Fibroblast of mammary gland (primary cell): ENCODE measurements around the gene ACOX3.
"Not testable (repeated sequence)": the region's sequence is repeated elsewhere in the genome, so short reads cannot be mapped to it uniquely, and the experiment has no call there.

Source experiments
- DNase-seq: peaks from one replicate; pipeline ENCODE4 v3.0.0-alpha.2; 2010; ENCODE audit warnings: low read depth
- H3K4me3 ChIP-seq: 2 replicates; pipeline ENCODE4 v1.5.1; 2011; ENCODE audit warnings: low read depth, mild to moderate bottlenecking, low read length, moderate library complexity; ENCODE audit not compliant: control insufficient read depth
- TF ChIP-seq, protein P1 (sequence below): conservative IDR thresholded peaks from 2 replicates; pipeline ENCODE4 v1.5.1; 2011; ENCODE audit warnings: low read depth, low read length, inconsistent platforms; ENCODE audit not compliant: control insufficient read depth, insufficient read depth

ACOX3 gene

DNA sequence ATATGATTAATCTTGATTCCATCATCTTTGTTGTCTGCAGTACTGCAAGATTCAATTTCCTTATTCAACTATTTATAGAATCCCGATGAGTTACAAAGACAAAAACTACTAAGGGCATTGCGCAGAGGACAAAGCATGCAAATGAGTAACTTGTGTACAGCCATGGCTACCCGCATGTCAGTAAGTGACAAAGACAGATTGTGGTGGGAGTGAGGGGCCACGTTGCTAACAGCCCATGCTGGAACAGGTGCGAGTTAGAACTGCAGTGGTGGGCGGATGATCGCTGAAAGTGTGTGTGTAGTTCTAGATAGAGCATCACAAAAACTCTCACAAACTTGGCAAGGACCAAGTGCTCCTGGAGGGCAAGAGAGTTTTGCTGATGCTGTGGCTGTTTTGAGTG lies 49.5 kb downstream of the ACOX3 start:
- no peak for DNase-seq
- TF ChIP-seq, protein P1, sequence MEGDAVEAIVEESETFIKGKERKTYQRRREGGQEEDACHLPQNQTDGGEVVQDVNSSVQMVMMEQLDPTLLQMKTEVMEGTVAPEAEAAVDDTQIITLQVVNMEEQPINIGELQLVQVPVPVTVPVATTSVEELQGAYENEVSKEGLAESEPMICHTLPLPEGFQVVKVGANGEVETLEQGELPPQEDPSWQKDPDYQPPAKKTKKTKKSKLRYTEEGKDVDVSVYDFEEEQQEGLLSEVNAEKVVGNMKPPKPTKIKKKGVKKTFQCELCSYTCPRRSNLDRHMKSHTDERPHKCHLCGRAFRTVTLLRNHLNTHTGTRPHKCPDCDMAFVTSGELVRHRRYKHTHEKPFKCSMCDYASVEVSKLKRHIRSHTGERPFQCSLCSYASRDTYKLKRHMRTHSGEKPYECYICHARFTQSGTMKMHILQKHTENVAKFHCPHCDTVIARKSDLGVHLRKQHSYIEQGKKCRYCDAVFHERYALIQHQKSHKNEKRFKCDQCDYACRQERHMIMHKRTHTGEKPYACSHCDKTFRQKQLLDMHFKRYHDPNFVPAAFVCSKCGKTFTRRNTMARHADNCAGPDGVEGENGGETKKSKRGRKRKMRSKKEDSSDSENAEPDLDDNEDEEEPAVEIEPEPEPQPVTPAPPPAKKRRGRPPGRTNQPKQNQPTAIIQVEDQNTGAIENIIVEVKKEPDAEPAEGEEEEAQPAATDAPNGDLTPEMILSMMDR: no peak
- no peak overlapping the region for H3K4me3 ChIP-seq

DNA sequence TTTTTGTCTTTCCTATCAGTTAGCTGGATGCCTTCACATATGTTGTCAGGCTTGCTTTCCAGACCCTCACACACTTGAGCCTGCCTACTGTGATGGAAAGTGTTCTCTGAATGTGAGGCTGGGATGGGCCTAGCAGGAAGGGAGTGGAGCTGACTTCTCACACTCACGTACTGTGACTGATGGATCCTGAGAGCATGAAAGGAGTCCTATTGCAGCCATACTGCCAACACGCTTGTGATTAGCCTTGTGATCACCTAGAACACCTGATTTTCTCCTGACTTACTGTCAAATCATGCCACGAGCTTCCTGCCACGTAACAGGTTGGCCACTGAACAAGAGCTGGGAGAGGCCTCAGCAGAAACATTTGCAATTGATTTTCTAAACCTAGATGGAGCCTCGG lies 49.9 kb downstream of the ACOX3 start:
- DNase-seq: no peak
- TF ChIP-seq, protein P1: no peak
- H3K4me3 ChIP-seq: no peak overlapping the region

DNA sequence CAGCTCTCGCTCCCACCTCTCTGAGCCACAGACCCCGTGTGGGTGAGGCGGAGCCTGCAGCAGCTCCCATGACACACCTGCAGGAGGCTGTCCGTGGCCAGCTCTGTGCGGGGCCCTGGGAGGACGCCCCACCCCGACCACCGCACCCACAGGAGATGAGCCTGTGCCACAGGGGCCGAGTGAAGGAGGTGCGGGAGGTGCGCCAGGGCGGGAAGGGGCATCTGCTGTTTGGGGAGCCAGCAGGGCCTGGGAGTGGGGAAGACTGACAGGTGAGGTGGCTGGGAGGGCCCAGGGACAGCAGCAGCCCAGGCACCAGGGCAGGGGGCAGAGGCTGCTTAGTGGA lies 52.0 kb downstream of the ACOX3 start:
- TF ChIP-seq, protein P1: no peak
- DNase-seq: no peak
- H3K4me3 ChIP-seq: no peak overlapping the region

DNA sequence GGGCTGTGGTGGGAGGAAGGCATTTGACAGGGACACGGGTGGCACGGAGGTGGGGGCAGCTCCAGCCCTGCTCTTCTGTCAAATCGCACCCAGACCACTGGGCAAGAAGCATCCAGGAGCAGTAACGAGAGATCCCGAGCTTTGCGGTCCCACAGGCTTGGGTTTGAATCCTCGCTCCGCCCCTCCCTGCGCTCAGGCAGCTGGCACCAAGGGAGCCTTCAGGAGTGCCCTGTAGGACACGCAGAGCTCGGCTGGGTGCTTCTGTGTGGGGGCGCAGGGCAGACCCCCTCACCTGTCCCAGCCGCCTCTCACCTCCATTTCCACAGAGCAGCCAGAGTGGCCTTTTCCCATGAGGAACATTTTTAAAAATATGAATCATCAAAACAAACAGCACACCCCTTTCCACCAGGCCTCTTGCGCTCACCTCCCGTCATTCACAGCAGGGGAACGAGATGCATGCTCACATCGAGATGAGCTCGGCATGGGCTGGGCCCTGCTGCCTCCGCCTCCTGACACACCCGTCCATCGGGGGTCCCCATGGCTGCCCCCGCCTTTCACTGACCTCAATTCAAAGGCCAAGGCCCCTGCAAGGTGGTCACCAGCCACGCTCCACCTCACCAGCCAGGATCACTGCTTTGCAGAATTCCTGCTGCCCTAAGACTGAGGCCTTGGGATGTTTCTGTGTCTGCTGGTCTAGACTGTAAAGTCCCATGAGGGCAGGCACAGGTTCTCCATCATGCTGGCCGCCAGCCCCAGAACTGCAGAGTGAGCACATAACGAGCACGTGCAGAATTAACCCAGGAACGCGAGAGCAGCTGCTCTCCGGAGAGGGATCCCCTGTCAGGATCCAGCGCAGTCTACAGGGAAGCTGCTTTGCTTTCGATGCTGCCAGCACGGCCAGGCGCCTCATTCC lies 52.7 kb downstream of the ACOX3 start:
- H3K4me3 ChIP-seq: no peak overlapping the region
- TF ChIP-seq, protein P1: no peak
- DNase-seq: no peak

- TF ChIP-seq, protein P1: no peak
- no peak overlapping the region for H3K4me3 ChIP-seq
- DNase-seq: no peak
These were observed 53.3 kb downstream of the ACOX3 start for GRCh38 chr4:8387194-8387593.

GRCh38 chr4:8386731-8387130 lies 53.8 kb downstream of the ACOX3 start:
- no peak overlapping the region for H3K4me3 ChIP-seq
- TF ChIP-seq, protein P1: no peak
- DNase-seq: no peak

DNA sequence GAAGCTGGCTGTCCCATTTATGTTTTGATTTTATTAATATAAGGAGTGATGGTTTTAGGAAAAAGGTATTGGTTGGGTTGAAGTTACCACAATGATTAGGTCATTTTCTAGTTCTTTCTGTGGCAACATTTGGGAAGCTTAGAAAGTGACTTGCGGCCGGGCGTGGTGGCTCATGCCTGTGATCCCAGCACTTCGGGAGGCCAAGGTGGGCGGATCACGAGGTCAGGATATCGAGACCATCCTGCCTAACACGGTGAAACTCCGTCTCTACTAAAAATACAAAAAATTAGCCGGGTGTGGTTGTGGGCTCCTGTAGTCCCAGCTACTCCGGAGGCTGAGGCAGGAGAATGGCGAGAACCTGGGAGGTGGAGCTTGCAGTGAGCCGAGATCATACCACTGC lies 54.4 kb downstream of the ACOX3 start:
- not testable (repeated sequence) for DNase-seq, H3K4me3 ChIP-seq
